ENCODE measurements around the gene TSPAN5.
"Not testable (repeated sequence)": the region's sequence is repeated elsewhere in the genome, so short reads cannot be mapped to it uniquely, and the experiment has no call there.

The TSPAN5 gene

DNA sequence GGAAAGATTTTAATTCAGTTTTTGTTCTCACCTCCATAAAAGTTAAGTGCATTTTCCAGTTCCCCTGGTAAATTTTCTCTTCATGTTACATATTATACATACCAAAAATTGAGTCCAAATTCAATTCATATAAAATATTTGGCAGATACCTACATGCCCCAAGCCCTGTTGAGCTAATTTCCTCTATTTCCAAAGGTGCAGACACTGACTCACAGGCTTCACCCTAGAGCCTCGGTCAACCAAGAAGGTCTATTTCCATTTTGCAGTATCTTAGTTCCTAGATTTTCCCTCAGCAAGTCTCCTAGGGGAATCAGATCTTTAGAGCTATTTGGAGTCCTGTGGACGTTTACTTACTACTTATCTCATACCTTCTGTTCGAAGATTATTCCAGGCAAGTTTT is 174.4 kb downstream of the TSPAN5 start:
- no peak for DNase-seq

DNA sequence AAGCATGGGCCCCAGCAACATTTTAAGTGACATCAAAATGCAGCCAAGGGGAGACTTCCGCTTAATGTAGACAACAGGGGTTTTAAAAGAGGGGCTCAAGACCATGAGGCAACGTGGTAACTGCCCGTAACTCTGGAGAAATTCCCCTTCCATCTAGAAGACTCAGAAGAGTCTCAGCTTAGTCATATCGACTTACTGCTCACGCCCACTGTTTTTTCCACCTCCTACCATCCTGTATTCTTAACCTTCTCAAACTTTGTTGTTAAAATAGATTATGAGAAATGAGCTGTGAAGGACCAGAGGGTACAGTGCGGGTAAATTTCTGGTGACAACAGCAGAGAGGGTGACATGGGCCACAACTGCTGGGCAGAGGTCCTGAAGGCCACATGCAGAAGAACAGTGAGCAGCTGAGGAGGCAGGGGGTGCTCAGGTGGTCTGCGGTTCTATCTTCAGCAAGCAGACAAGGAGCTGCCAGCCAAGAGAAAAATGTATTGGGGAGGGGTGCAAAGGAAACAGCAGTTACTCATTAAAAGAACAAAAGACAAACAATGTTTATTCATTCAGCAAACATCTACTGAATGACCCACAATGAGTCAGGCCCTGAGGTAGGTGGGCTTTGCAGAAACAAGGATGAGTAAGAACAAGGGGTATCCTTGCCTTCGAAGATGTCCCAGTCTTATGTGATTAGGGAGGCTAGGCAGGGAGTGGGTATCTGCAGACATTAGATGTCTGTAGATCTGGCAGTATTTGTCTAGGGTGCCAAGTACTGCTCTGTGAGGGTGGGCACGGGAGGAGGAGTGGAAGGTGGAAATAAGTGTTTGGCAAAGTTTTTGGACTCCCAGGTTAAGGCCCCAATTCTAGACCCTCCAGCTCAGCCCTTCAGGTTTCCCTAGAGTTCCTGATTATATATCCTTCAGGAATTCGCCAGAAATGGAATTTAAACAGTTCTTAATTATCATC is 175.3 kb downstream of the TSPAN5 start:
- no peak for DNase-seq

- no peak for DNase-seq
Measured at GRCh38 chr4:98482503-98482846, 175.9 kb downstream of the TSPAN5 start.

- DNase-seq = no peak
Measured at GRCh38 chr4:98481167-98481566, 177.2 kb downstream of the TSPAN5 start.

GRCh38 chr4:98480535-98480934 is 177.9 kb downstream of the TSPAN5 start:
- DNase-seq = no peak

DNA sequence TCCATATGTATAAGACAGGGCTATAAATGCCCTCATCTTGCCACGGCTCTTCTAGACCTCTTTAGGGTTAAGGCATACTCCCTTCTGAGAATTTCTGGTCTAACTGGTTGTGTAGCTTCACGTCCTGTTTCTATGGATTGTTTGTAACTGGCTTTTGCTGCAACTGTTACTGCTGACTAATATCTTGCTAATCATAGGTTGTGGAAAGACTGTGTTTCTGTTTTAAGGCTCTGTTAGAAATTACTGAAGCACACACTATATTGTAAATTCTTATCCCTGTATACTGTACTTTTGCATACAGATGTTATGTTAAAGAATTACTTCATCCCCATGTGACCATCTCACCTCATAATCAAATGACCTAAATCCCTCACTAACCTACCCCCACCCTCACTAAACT is 178.8 kb downstream of the TSPAN5 start:
- not testable (repeated sequence) for DNase-seq

- DNase-seq = no peak
Measured at GRCh38 chr4:98476891-98477290, 181.5 kb downstream of the TSPAN5 start.

DNA sequence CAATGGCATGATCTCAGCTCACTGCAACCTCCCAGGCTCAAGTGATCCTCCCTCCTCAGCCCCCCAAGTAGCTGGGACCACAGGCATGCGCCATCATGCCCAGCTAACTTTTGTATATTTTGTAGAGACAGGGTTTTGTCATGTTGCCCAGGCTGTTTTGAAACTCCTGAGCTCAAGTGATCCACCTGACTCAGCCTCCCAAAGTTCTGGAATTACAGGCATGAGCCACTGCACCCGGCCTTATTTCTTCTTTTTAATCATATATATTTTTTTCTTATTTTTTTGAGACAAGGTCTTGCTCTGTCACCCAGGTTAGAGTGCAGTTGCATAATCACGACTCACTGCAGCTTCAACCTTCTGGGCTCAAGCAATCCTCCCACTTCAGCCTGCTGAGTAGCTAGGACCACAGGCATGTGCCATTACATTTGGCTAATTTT is 184.0 kb downstream of the TSPAN5 start:
- DNase-seq = peak in 1 of 2 donors; percentile 47

DNA sequence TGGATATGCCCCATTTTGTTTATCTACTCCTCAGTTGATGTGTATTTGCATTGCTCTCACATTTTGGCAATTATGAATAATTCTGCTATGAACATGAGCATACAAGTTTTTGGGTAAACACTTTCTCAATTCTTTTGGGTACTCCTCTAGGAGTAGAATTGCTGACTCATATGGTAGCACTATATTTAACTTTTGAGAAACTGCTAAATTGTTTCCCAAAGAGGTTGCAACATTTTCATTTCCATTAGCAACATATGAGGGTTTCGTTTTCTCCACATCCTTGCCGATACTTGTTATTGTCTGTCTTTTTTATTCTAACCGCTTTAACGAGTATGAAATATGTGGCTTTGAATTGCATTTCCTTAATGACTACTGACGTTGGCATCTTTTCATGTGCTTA is 185.4 kb downstream of the TSPAN5 start:
- DNase-seq = no peak

- DNase-seq = no peak
Measured at GRCh38 chr4:98470831-98471230, 187.6 kb downstream of the TSPAN5 start.

DNA sequence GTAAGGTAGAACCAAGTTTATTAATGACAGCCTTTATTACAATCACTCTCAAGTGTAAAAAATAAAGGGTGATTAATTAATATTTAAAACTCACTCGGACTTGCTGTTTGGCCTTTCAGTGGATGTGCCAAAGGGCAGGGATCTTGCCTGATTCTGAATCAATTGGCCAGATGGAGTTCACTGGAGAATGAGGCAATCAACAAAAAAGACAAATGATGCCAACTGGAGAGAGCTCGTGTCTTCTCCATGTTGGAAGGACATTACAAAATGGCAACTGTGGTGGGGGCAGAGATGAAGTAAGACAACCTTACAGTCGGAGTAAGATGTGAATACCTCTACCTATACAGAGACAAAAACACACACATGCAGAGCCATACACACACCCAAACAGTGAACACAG is 188.0 kb downstream of the TSPAN5 start:
- DNase-seq = no peak

DNA sequence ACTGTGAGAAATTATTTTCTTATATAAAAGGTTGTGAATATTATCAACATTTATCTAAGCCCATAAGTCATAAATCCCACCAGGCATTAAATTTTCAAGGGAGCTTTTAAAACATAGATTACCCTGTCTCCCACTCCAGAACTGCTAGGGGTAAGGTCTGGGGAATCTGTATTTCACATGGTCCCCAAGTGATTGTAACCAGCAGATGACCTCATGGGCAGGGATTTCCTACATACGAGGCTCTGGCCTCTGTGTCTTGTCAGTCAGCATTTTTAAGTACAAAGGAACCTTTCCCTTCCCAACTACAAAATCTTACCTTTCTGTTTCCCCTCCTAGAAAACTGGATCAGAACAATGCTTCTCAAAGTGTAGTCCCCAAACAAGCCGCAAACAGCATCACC is 188.6 kb downstream of the TSPAN5 start:
- no peak for DNase-seq

DNA sequence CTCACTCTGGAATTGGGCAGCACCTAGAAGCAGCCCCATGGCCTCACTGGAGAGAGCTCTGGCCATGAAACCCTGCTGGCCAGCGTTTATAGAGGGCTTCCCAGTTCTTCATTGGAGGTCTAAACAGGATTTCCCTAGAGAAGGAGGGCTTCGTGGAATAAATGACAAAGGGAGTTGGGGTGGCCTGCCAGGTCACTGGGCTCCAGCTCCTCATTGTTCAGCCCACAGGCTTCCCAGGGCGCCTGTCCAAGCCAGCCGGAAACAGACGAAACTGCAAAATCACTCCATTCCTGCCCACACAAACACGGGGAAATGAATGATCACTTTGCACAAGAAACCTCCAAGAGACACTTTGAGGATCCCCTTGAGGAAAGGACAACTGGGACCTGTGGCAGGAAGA is 189.7 kb downstream of the TSPAN5 start:
- peak in 1 of 2 donors; percentile 28 for DNase-seq

- DNase-seq = peak; percentile 71 to 89
Measured at GRCh38 chr4:98467627-98468072, 190.8 kb downstream of the TSPAN5 start.

DNA sequence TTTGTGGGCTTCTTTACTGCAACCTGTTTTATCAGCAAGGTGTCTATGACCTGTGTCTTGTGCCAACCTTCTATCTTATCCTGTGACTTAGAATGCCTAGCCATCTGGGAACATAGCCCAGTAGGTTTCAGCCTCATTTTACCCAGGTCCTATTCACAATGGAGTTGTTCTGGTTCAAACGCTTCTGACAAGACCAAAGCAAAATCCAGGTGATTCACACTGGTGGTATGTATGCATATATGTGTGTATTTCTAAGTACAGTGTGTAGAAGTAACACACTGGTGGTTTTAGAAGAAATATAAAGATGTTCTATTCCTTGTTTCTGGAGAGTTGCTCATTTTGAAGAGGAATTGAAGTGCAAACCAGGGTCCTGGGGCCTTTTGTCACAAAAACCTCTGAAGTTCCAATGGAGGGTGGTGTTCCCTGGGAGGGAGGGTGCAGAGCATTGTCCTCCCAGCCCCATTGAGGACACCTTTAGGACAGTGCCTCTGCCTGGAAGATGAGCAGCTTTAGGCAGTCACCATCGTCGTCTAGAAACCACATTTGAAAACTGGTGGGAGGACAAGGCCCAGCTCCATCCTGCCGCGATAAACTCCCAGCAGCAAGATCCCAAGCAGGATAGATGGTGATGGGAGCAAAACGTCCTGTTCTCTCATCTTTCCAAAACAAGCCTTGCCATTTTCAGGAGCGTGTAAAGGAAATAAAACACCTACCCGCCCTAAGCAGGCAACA is 191.4 kb downstream of the TSPAN5 start:
- no peak for DNase-seq

DNA sequence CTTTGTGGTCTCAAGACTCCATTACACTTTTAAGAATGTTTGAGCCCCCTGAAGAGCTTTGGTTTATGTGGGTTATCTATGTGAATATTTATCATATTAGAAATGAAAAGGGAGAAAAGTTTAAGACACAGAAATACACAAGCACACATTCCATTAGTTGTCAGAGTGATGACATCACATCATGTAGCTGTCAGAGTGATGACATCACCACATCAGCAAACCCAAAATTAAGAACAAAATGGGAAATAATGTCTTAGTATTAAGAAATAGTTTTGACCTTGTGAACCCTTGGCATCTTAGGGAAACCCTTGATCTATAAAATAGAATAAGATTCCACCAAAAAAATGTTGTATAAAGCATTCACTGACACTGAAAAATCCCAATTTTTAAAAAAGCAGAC is 195.9 kb downstream of the TSPAN5 start:
- DNase-seq = no peak

GRCh38 chr4:98461121-98461865 is 197.1 kb downstream of the TSPAN5 start:
- not testable (repeated sequence) for DNase-seq

GRCh38 chr4:98457422-98457821 is 201.0 kb downstream of the TSPAN5 start:
- DNase-seq = not testable (repeated sequence)

DNA sequence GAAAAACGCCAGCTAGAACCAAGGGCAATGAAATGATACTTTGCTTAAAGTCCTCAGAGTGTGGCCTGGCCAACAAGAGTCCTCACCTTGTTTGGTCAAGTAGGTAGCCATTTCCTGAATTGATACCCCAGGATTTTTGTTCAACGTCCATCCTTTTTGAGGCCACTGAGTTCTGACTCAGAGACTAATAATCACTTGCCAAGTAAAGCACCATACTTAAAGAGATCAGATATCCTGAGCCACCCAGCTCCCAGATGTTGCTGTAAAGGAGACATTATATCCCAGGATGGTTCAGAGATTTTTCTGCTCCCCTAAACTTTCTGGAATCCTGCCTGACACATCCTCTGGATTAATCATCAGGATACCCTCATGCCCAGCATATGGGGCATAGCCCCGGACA is 206.3 kb downstream of the TSPAN5 start:
- DNase-seq = no peak

- DNase-seq = no peak
Measured at GRCh38 chr4:98448908-98449307, 209.5 kb downstream of the TSPAN5 start.

GRCh38 chr4:98447648-98448047 is 210.8 kb downstream of the TSPAN5 start:
- no peak for DNase-seq

- peak; percentile 66 to 70 for DNase-seq
Measured at GRCh38 chr4:98446499-98447375, 211.7 kb downstream of the TSPAN5 start.
